BE2C (cell line): ENCODE results near the gene PALM.

ENCODE experiments used
- DNase-seq: peaks from one replicate; pipeline ENCODE4 v3.0.0-alpha.2; 2020
- H3K27me3 ChIP-seq: fragments of 250-450 bp; sonication (Bioruptor Pico); 2 replicates; pipeline ENCODE4 v1.5.1; 2020; ENCODE audit warnings: mild to moderate bottlenecking
- H3K36me3 ChIP-seq: fragments of 250-450 bp; sonication (Bioruptor Pico); 2 replicates; pipeline ENCODE4 v1.5.1; 2020; ENCODE audit warnings: mild to moderate bottlenecking
- H3K4me1 ChIP-seq: fragments of 250-450 bp; sonication (Bioruptor Pico); 2 replicates; pipeline ENCODE4 v1.5.1; 2020
- H3K4me3 ChIP-seq: 2 replicates; pipeline ENCODE4 v1.5.1; 2011; ENCODE audit warnings: low read depth, low read length
- H3K9me3 ChIP-seq: fragments of 250-450 bp; sonication (Bioruptor Pico); 2 replicates; pipeline ENCODE4 v1.5.1; 2020
- CTCF ChIP-seq: IDR thresholded peaks from 2 replicates; pipeline ENCODE4 v1.5.1; 2012; ENCODE audit warnings: mild to moderate bottlenecking, low read depth, low read length

The PALM gene

GRCh38 chr19:750640-751423, 42.1 kb downstream of the PALM start, which contains the start of gene MISP:
TSS of gene MISP (plus strand) at chr19:751112. CDS start at chr19:756947, 5,835 bp downstream.
- H3K9me3 ChIP-seq = peaks cover 1% of the 10 kb centered on the region
- peaks cover 2% of the 10 kb centered on the region; the same call in 1 of the 2 replicates for H3K27me3 ChIP-seq
- H3K36me3 ChIP-seq = no peaks in the 10 kb centered on the region
- no peak within 1 kb of the TSS for H3K4me3 ChIP-seq
- no peak for DNase-seq
- no peaks in the 10 kb centered on the region for H3K4me1 ChIP-seq
- no peak for TF ChIP-seq CTCF

GRCh38 chr19:751501-752341, 43.0 kb downstream of the PALM start:
- H3K4me3 ChIP-seq = no peak overlapping the region
- no peak for DNase-seq
- TF ChIP-seq CTCF = no peak

GRCh38 chr19:752652-753517, 44.1 kb downstream of the PALM start:
- TF ChIP-seq CTCF = no peak
- peaks cover 17% of the 10 kb centered on the region for H3K9me3 ChIP-seq
- no peak for DNase-seq

More at GRCh38 chr19:751501-752341, 43.0 kb downstream of the PALM start:
- H3K9me3 ChIP-seq = peaks cover 8% of the 10 kb centered on the region
- H3K4me1 ChIP-seq = no peaks in the 10 kb centered on the region
- H3K27me3 ChIP-seq = peaks cover 2% of the 10 kb centered on the region; the same call in 1 of the 2 replicates
- no peaks in the 10 kb centered on the region for H3K36me3 ChIP-seq

GRCh38 chr19:754530-754929, 45.8 kb downstream of the PALM start:
- DNase-seq = no peak
- H3K27me3 ChIP-seq = peaks cover 2% of the 10 kb centered on the region; the same call in 1 of the 2 replicates
- TF ChIP-seq CTCF = no peak
- no peaks in the 10 kb centered on the region for H3K4me1 ChIP-seq
- no peak overlapping the region for H3K4me3 ChIP-seq
- H3K9me3 ChIP-seq = peaks cover 17% of the 10 kb centered on the region
- no peaks in the 10 kb centered on the region for H3K36me3 ChIP-seq

More at GRCh38 chr19:752652-753517, 44.1 kb downstream of the PALM start:
- Histone ChIP-seq H3K36me3 (no peaks in the 10 kb centered on the region), H3K4me1 (no peaks in the 10 kb centered on the region), H3K4me3 (no peak overlapping the region), H3K27me3 (peaks cover 2% of the 10 kb centered on the region; the same call in 1 of the 2 replicates)

GRCh38 chr19:755063-755462, 46.3 kb downstream of the PALM start:
- TF ChIP-seq CTCF = no peak
- no peak overlapping the region for H3K4me3 ChIP-seq
- H3K9me3 ChIP-seq = peaks cover 17% of the 10 kb centered on the region
- H3K4me1 ChIP-seq = no peaks in the 10 kb centered on the region
- no peak for DNase-seq
- no peaks in the 10 kb centered on the region for H3K36me3 ChIP-seq
- peaks cover 2% of the 10 kb centered on the region; the same call in 1 of the 2 replicates for H3K27me3 ChIP-seq
